ENCODE results near the gene PPIL6. TPM values are rescaled to one million over a fixed set of nuclear protein-coding genes. Genes with fewer than 3 reads are reported as not detected.

PPIL6 gene
- total RNA-seq, 2 donors from 2014 or later: 3.1 TPM; not detected in 1

GRCh38 chr6:109421184-109421583, 19.2 kb downstream of the PPIL6 start:
- no peak overlapping the region for H3K4me3 ChIP-seq
- intact Hi-C loops (cut with DNase I): no loop called here
- H3K27ac ChIP-seq: no peak overlapping the region
- no peaks in the 10 kb centered on the region for H3K9me3 ChIP-seq
- WGBS, 2 donors: 65 to 67% methylated on average over 1 of the region's 1 CpG
- DNase-seq (no peak), ATAC-seq (no peak)
- peaks cover 8% of the 10 kb centered on the region for H3K4me1 ChIP-seq
- no peaks in the 10 kb centered on the region for H3K36me3 ChIP-seq (replicated peaks in 1 of 2; ENCODE audit: insufficient read depth in 1 of 2, low read depth in 2 of 2)
- H3K27me3 ChIP-seq: no peaks in the 10 kb centered on the region
- TF ChIP-seq CTCF (IDR thresholded peaks at IDR 0.05) (no peak), POLR2A (IDR thresholded peaks at IDR 0.05) (no peak)

GRCh38 chr6:109420751-109421150, 19.7 kb downstream of the PPIL6 start:
- no peaks in the 10 kb centered on the region for H3K27me3 ChIP-seq
- H3K4me1 ChIP-seq: peaks cover 8% of the 10 kb centered on the region
- no peak overlapping the region for H3K27ac ChIP-seq
- intact Hi-C loops (cut with DNase I): no loop called here
- H3K9me3 ChIP-seq: no peaks in the 10 kb centered on the region
- H3K36me3 ChIP-seq (replicated peaks in 1 of 2; ENCODE audit: insufficient read depth in 1 of 2, low read depth in 2 of 2): no peaks in the 10 kb centered on the region
- no peak for ATAC-seq
- WGBS, 2 donors: 35 to 37% methylated on average over 1 of the region's 1 CpG
- no peak for DNase-seq
- no peak overlapping the region for H3K4me3 ChIP-seq
- no peak for TF ChIP-seq POLR2A (IDR thresholded peaks at IDR 0.05)
- TF ChIP-seq CTCF (IDR thresholded peaks at IDR 0.05): no peak

- intact Hi-C loops (cut with DNase I): no loop called here
Observed at GRCh38 chr6:109417646-109418045, 22.8 kb downstream of the PPIL6 start.

GRCh38 chr6:109411034-109411433, 29.4 kb downstream of the PPIL6 start:
- ATAC-seq (no peak), DNase-seq (no peak)
- no peaks in the 10 kb centered on the region for H3K36me3 ChIP-seq (replicated peaks in 1 of 2; ENCODE audit: insufficient read depth in 1 of 2, low read depth in 2 of 2)
- WGBS, 2 donors: 91 to 100% methylated on average over 2 of the region's 2 CpGs
- no peak for TF ChIP-seq CTCF (IDR thresholded peaks at IDR 0.05)
- TF ChIP-seq POLR2A (IDR thresholded peaks at IDR 0.05): no peak
- H3K27ac ChIP-seq: no peak overlapping the region
- intact Hi-C loops (cut with DNase I): no loop called here
- H3K27me3 ChIP-seq: no peaks in the 10 kb centered on the region
- H3K9me3 ChIP-seq: no peaks in the 10 kb centered on the region
- no peak overlapping the region for H3K4me3 ChIP-seq
- H3K4me1 ChIP-seq: no peaks in the 10 kb centered on the region

More at GRCh38 chr6:109417646-109418045, 22.8 kb downstream of the PPIL6 start:
- ATAC-seq (no peak), DNase-seq (no peak)
- Histone ChIP-seq H3K36me3 (replicated peaks in 1 of 2; ENCODE audit: insufficient read depth in 1 of 2, low read depth in 2 of 2) (no peaks in the 10 kb centered on the region), H3K9me3 (no peaks in the 10 kb centered on the region), H3K4me1 (no peaks in the 10 kb centered on the region), H3K27ac (no peak overlapping the region), H3K27me3 (no peaks in the 10 kb centered on the region), H3K4me3 (no peak overlapping the region)
- 61 to 65% methylated on average over 4 of the region's 4 CpGs for WGBS, 2 donors
- TF ChIP-seq POLR2A (IDR thresholded peaks at IDR 0.05) (no peak), CTCF (IDR thresholded peaks at IDR 0.05) (no peak)

- no peak for TF ChIP-seq CTCF (IDR thresholded peaks at IDR 0.05)
- no peak for TF ChIP-seq POLR2A (IDR thresholded peaks at IDR 0.05)
- ATAC-seq (no peak), DNase-seq (no peak)
- Histone ChIP-seq H3K9me3 (no peaks in the 10 kb centered on the region), H3K27ac (no peak overlapping the region), H3K36me3 (replicated peaks in 1 of 2; ENCODE audit: insufficient read depth in 1 of 2, low read depth in 2 of 2) (no peaks in the 10 kb centered on the region), H3K4me3 (no peak overlapping the region), H3K4me1 (no peaks in the 10 kb centered on the region), H3K27me3 (no peaks in the 10 kb centered on the region)
- intact Hi-C loops (cut with DNase I): no loop called here
- WGBS, 2 donors: 86 to 90% methylated on average over 4 of the region's 4 CpGs
Observed at GRCh38 chr6:109406196-109406595, 34.2 kb downstream of the PPIL6 start.

All from body of pancreas (tissue), 4 donors.